Measurements from ENCODE around the gene CDC42BPG. TPM values are rescaled to one million over a fixed set of nuclear protein-coding genes. Genes with fewer than 3 reads are reported as not detected.

Gene CDC42BPG
- total and polyA plus RNA-seq, 9 of the 15 experiments (the other 6 are each of a cell fraction or from before 2014, with no cell fraction given), result 0.04 to 8.8 (median 2.1) TPM

DNA sequence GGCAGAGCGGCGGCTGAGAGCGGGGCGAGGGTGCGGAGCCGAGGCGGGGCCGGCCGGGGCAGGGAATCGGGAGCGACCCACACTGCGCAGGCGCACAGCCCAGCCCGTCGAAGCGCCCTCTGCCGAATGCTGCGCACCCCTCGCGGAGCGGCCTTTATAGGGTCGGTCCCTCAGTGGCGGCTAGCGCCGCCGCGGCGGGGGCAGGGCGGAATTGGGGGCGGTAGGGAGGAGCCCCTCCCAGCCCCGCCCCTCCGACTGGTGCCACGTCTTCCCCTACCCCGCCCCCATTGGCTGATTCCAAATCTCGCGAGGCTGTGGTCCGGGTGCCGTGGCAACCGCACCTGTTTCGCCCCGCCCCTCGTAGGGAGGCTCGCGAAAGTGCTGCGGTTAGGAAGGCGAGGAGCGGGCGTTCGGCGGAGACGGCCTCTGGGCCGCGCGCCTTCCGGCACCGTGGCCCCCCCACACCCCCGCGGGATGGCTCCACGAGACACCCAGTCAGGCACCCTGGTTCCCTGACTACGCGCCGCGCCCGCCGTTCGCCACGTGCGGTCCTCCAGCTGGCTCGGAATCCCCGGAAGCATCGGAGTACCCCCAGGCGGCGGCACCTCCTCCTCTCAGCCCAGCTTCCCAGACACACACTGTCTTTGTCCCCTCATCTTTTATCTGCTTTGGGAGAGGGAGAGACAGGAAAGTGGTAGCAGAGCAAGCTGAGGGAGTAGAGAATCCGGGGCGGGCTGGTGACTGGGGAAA, 34.2 kb upstream of the CDC42BPG start, which contains the start of gene EHD1 (continued):
- TF ChIP-seq CCNT2 (IDR thresholded peaks at IDR 0.05; ENCODE audit: borderline replicate concordance, extremely low read depth, insufficient read length, low read depth, low read length) (peak; percentile 85), KDM2B (CRISPR knock-in tag; IDR thresholded peaks at IDR 0.05) (peak; percentile 73; the same call in 1 of the 2 replicates), ETV1 (tag; conservative IDR thresholded peaks at IDR 0.05; ENCODE audit: low read depth) (peak; percentile 92), NFE2 (IDR thresholded peaks at IDR 0.05; ENCODE audit: low read depth) (no peak; the same call in 1 of the 2 replicates), RNF2 (IDR thresholded peaks at IDR 0.05) (peak; percentile 82), HDAC2 (IDR thresholded peaks at IDR 0.05) (peak; percentile 91), RUNX1 (IDR thresholded peaks at IDR 0.05; ENCODE audit: low read depth) (no peak), E2F3 (CRISPR knock-in tag; IDR thresholded peaks at IDR 0.05) (peak; percentile 73; the same call in 1 of the 2 replicates), JUN (IDR thresholded peaks at IDR 0.05; ENCODE audit: borderline replicate concordance, low read depth, low read length) (no peak), JUN (CRISPR knock-in tag; IDR thresholded peaks at IDR 0.05; ENCODE audit: borderline replicate concordance) (peak; percentile 55; the same call in 1 of the 2 replicates), MAZ (CRISPR knock-in tag; conservative IDR thresholded peaks at IDR 0.05 in 1 of 2, IDR thresholded peaks at IDR 0.05 in 1 of 2) (peak; percentile 92 to 97; a peak in 3 of 4 replicates), TEAD4 (IDR thresholded peaks at IDR 0.05; ENCODE audit: low read length) (no peak), TEAD4 (CRISPR knock-in tag; IDR thresholded peaks at IDR 0.05; ENCODE audit: borderline replicate concordance) (0 out of 2 replicates have a peak, but pooled peaks have one; percentile 36), CBX8 (IDR thresholded peaks at IDR 0.05; ENCODE audit: borderline replicate concordance, extremely low read depth, low read depth, low read length, poor library complexity, severe bottlenecking) (no peak), PHF20 (IDR thresholded peaks at IDR 0.05; ENCODE audit: partially characterized antibody) (peak; percentile 57)
- TF ChIP-seq, protein P1, sequence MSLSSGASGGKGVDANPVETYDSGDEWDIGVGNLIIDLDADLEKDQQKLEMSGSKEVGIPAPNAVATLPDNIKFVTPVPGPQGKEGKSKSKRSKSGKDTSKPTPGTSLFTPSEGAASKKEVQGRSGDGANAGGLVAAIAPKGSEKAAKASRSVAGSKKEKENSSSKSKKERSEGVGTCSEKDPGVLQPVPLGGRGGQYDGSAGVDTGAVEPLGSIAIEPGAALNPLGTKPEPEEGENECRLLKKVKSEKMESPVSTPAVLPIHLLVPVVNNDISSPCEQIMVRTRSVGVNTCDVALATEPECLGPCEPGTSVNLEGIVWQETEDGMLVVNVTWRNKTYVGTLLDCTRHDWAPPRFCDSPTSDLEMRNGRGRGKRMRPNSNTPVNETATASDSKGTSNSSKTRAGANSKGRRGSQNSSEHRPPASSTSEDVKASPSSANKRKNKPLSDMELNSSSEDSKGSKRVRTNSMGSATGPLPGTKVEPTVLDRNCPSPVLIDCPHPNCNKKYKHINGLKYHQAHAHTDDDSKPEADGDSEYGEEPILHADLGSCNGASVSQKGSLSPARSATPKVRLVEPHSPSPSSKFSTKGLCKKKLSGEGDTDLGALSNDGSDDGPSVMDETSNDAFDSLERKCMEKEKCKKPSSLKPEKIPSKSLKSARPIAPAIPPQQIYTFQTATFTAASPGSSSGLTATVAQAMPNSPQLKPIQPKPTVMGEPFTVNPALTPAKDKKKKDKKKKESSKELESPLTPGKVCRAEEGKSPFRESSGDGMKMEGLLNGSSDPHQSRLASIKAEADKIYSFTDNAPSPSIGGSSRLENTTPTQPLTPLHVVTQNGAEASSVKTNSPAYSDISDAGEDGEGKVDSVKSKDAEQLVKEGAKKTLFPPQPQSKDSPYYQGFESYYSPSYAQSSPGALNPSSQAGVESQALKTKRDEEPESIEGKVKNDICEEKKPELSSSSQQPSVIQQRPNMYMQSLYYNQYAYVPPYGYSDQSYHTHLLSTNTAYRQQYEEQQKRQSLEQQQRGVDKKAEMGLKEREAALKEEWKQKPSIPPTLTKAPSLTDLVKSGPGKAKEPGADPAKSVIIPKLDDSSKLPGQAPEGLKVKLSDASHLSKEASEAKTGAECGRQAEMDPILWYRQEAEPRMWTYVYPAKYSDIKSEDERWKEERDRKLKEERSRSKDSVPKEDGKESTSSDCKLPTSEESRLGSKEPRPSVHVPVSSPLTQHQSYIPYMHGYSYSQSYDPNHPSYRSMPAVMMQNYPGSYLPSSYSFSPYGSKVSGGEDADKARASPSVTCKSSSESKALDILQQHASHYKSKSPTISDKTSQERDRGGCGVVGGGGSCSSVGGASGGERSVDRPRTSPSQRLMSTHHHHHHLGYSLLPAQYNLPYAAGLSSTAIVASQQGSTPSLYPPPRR (CRISPR knock-in tag; IDR thresholded peaks at IDR 0.05; ENCODE audit: borderline replicate concordance), result peak; percentile 73; the same call in 1 of the 2 replicates
- TF ChIP-seq, protein P2, sequence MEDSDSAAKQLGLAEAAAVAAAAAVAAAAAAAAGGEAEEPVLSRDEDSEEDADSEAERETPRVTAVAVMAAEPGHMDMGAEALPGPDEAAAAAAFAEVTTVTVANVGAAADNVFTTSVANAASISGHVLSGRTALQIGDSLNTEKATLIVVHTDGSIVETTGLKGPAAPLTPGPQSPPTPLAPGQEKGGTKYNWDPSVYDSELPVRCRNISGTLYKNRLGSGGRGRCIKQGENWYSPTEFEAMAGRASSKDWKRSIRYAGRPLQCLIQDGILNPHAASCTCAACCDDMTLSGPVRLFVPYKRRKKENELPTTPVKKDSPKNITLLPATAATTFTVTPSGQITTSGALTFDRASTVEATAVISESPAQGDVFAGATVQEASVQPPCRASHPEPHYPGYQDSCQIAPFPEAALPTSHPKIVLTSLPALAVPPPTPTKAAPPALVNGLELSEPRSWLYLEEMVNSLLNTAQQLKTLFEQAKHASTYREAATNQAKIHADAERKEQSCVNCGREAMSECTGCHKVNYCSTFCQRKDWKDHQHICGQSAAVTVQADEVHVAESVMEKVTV (CRISPR knock-in tag; IDR thresholded peaks at IDR 0.05), result 0 out of 2 replicates have a peak, but pooled peaks have one; percentile 20
- TF ChIP-seq, protein P3, sequence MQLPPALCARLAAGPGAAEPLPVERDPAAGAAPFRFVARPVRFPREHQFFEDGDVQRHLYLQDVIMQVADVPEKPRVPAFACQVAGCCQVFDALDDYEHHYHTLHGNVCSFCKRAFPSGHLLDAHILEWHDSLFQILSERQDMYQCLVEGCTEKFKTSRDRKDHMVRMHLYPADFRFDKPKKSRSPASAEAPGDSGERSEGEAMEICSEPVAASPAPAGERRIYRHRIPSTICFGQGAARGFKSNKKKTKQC (CRISPR knock-in tag; IDR thresholded peaks at IDR 0.05), result peak; percentile 44; the same call in 1 of the 2 replicates
- TF ChIP-seq, protein P4, sequence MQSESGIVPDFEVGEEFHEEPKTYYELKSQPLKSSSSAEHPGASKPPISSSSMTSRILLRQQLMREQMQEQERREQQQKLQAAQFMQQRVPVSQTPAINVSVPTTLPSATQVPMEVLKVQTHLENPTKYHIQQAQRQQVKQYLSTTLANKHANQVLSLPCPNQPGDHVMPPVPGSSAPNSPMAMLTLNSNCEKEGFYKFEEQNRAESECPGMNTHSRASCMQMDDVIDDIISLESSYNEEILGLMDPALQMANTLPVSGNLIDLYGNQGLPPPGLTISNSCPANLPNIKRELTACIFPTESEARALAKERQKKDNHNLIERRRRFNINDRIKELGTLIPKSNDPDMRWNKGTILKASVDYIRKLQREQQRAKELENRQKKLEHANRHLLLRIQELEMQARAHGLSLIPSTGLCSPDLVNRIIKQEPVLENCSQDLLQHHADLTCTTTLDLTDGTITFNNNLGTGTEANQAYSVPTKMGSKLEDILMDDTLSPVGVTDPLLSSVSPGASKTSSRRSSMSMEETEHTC (IDR thresholded peaks at IDR 0.05), result no peak

Data from K562 (cell line).